AG10803 (cell line): ENCODE data around the gene SYTL2.
A peak's percentile ranks its signal among the peaks of the same experiment; 100 is the strongest.

Source experiments
- DNase-seq: peaks from one replicate; pipeline ENCODE4 v3.0.0; 2010; ENCODE audit warnings: low read depth
- H3K4me3 ChIP-seq: 2 replicates; pipeline ENCODE4 v1.5.1; 2011; ENCODE audit warnings: mild to moderate bottlenecking, low read length, control low read depth
- CTCF ChIP-seq: conservative IDR thresholded peaks from 2 replicates; pipeline ENCODE4 v1.5.1; 2011; ENCODE audit warnings: mild to moderate bottlenecking, low read length, control low read depth, inconsistent platforms

Gene SYTL2

GRCh38 chr11:85699957-85700741 is 110.8 kb downstream of the SYTL2 start:
- DNase-seq: no peak
- no peak for TF ChIP-seq CTCF
- H3K4me3 ChIP-seq: no peak overlapping the region

GRCh38 chr11:85698195-85698594 is 112.7 kb downstream of the SYTL2 start:
- DNase-seq: no peak
- TF ChIP-seq CTCF: no peak
- H3K4me3 ChIP-seq: no peak overlapping the region

GRCh38 chr11:85697747-85698146 is 113.2 kb downstream of the SYTL2 start:
- DNase-seq: no peak
- no peak overlapping the region for H3K4me3 ChIP-seq
- TF ChIP-seq CTCF: no peak

GRCh38 chr11:85695546-85695945 is 115.4 kb downstream of the SYTL2 start:
- DNase-seq: no peak
- no peak for TF ChIP-seq CTCF
- no peak overlapping the region for H3K4me3 ChIP-seq

GRCh38 chr11:85694385-85694980 is 116.5 kb downstream of the SYTL2 start:
- no peak overlapping the region for H3K4me3 ChIP-seq
- DNase-seq: peak; percentile 64
- peak; percentile 70 for TF ChIP-seq CTCF

GRCh38 chr11:85685820-85686459 is 125.0 kb downstream of the SYTL2 start, which contains the start of gene CCDC89:
Gene CCDC89, minus strand, starts transcription at chr11:85686195. Its CDS starts 65 bp downstream, at chr11:85686130.
- peak; percentile 99 for DNase-seq
- H3K4me3 ChIP-seq: peak within 1 kb of the TSS; percentile 67
- TF ChIP-seq CTCF: no peak
